GM23338 (cell line): Measurements from ENCODE around the gene IGFBP5. TPM values are rescaled to one million over a fixed set of nuclear protein-coding genes. Genes with fewer than 3 reads are reported as not detected.

Source experiments
- ATAC-seq: fragments of 200-7000 bp; cut with Tn5 transposase; 3 replicates; pipeline ENCODE4 v1.9.1; 2020
- DNase-seq: peaks from one replicate; pipeline ENCODE4 v3.0.0-alpha.2; 2015; ENCODE audit warnings: low spot score
- H2AFZ ChIP-seq: fragments of 200-600 bp; sonication (generic); 2 replicates; pipeline ENCODE4 v1.8.0; 2016; ENCODE audit warnings: antibody characterized with exemption, mild to moderate bottlenecking, moderate library complexity
- H3F3A ChIP-seq: fragments of 200-600 bp; sonication (generic); replicated peaks from 2 replicates; pipeline ENCODE4 v1.8.0; 2017; ENCODE audit warnings: antibody characterized with exemption, mixed run types, low read depth
- H3K27ac ChIP-seq: fragments of 200-600 bp; sonication (generic); 2 replicates; pipeline ENCODE4 v1.6.1; 2016; ENCODE audit warnings: low read depth
- H3K27me3 ChIP-seq: fragments of 200-600 bp; sonication (generic); 2 replicates; pipeline ENCODE4 v1.8.0; 2016; ENCODE audit warnings: mild to moderate bottlenecking, mixed run types, moderate library complexity; ENCODE audit not compliant: insufficient read depth
- H3K36me3 ChIP-seq: fragments of 200-600 bp; sonication (generic); 2 replicates; pipeline ENCODE4 v1.8.0; 2016; ENCODE audit warnings: mild to moderate bottlenecking; ENCODE audit not compliant: insufficient read depth
- H3K4me1 ChIP-seq: fragments of 200-600 bp; sonication (generic); 2 replicates; pipeline ENCODE4 v1.8.0; 2016; ENCODE audit warnings: mild to moderate bottlenecking, moderate library complexity; ENCODE audit not compliant: insufficient read depth
- H3K4me2 ChIP-seq: fragments of 200-600 bp; sonication (generic); 2 replicates; pipeline ENCODE4 v1.7.1; 2017; ENCODE audit warnings: mixed run types
- H3K4me3 ChIP-seq: fragments of 200-600 bp; sonication (generic); 2 replicates; pipeline ENCODE4 v1.6.1; 2016; ENCODE audit warnings: mixed run types
- H3K79me2 ChIP-seq: fragments of 200-600 bp; sonication (generic); replicated peaks from 2 replicates; pipeline ENCODE4 v1.8.0; 2017; ENCODE audit warnings: mild to moderate bottlenecking; ENCODE audit not compliant: insufficient read depth
- H3K9me2 ChIP-seq: fragments of 200-600 bp; sonication (generic); 2 replicates; pipeline ENCODE4 v1.8.0; 2017; ENCODE audit not compliant: insufficient read depth
- H4K20me1 ChIP-seq: fragments of 200-600 bp; sonication (generic); replicated peaks from 2 replicates; pipeline ENCODE4 v1.8.0; 2017; ENCODE audit warnings: mild to moderate bottlenecking; ENCODE audit not compliant: insufficient read depth
- H3K27ac Mint-ChIP-seq: 2 replicates; pipeline ENCODE4 v1.8.0; 2020; ENCODE audit warnings: inconsistent platforms, mild to moderate bottlenecking, moderate library complexity, mixed read lengths
- H3K27me3 Mint-ChIP-seq: 3 replicates; pipeline ENCODE4 v1.8.0; 2022; ENCODE audit warnings: low read depth, mild to moderate bottlenecking, moderate library complexity, mixed read lengths, inconsistent platforms; ENCODE audit not compliant: insufficient read depth, poor library complexity
- H3K36me3 Mint-ChIP-seq: 3 replicates; pipeline ENCODE4 v1.8.0; 2021; ENCODE audit warnings: low read depth, mild to moderate bottlenecking, inconsistent platforms, moderate library complexity, mixed read lengths
- H3K4me1 Mint-ChIP-seq: 3 replicates; pipeline ENCODE4 v1.8.0; 2020; ENCODE audit warnings: mild to moderate bottlenecking, inconsistent platforms, mixed read lengths
- H3K4me3 Mint-ChIP-seq: 3 replicates; pipeline ENCODE4 v1.8.0; 2021; ENCODE audit warnings: moderate library complexity, mild to moderate bottlenecking, inconsistent platforms, mixed read lengths
- H3K9me3 Mint-ChIP-seq: 3 replicates; pipeline ENCODE4 v1.8.0; 2020; ENCODE audit warnings: moderate library complexity, mild to moderate bottlenecking, inconsistent platforms, mixed read lengths
- CREB1 ChIP-seq: fragments of 250-450 bp; sonication (Bioruptor Pico); IDR thresholded peaks from 2 replicates; pipeline ENCODE4 v1.5.0; 2020; ENCODE audit warnings: low read depth, mild to moderate bottlenecking, moderate library complexity
- CTCF ChIP-seq, 2 experiments: fragments of 200-600 bp in 1 of 2; sonication (generic) in 1 of 2; conservative IDR thresholded peaks; 2 replicates each; pipeline versions ENCODE4 v1.5.1 to v1.6.1; 2016 to 2017; ENCODE audit warnings: antibody characterized with exemption in 2 of 2, low read depth in 2 of 2, mild to moderate bottlenecking in 2 of 2, moderate library complexity in 1 of 2
- ETS1 ChIP-seq: IDR thresholded peaks from 2 replicates; pipeline ENCODE4 v1.6.1; 2016; ENCODE audit warnings: antibody characterized with exemption
- EZH2 ChIP-seq: fragments of 200-600 bp; sonication (generic); IDR thresholded peaks from one replicate; pipeline ENCODE4 v1.8.0; 2017; ENCODE audit warnings: antibody characterized with exemption, mild to moderate bottlenecking, low read depth; ENCODE audit not compliant: unreplicated experiment
- EZH2phosphoT487 ChIP-seq: fragments of 200-600 bp; sonication (generic); IDR thresholded peaks from one replicate; pipeline ENCODE4 v1.8.1; 2018; ENCODE audit warnings: antibody characterized with exemption; ENCODE audit not compliant: unreplicated experiment
- NANOG ChIP-seq: IDR thresholded peaks from 2 replicates; pipeline ENCODE4 v1.6.1; 2016; ENCODE audit warnings: antibody characterized with exemption, borderline replicate concordance
- REST ChIP-seq: IDR thresholded peaks from one replicate; pipeline ENCODE4 v1.6.1; 2018; ENCODE audit warnings: antibody characterized with exemption; ENCODE audit not compliant: unreplicated experiment
- STAT1 ChIP-seq: IDR thresholded peaks from one replicate; pipeline ENCODE4 v1.6.1; 2016; ENCODE audit warnings: antibody characterized with exemption; ENCODE audit not compliant: unreplicated experiment
- ZNF114 ChIP-seq: fragments of 250-450 bp; sonication (Bioruptor Pico); IDR thresholded peaks from 2 replicates; pipeline ENCODE4 v1.5.0; 2020; ENCODE audit warnings: mild to moderate bottlenecking, moderate library complexity
- polyA plus RNA-seq: library from polyadenylated mRNA; unstranded; fragments of >200 nt; fragmentation: Nextera tagmentation; extraction: Ambion mirVana; gene quantifications from 2 replicates; pipeline ENCODE4 v1.2.1, GENCODE V29; 2016
- total RNA-seq: library from RNA; depleted of rRNA; stranded (reverse); fragments of >200 nt; shearing (Covaris generic); gene quantifications from 2 replicates; pipeline ENCODE4 v1.2.3, GENCODE V29; 2014

IGFBP5 gene
- total and polyA plus RNA-seq, 2 experiments from 2014 or later = 0.70 to 2.5 TPM

GRCh38 chr2:216673609-216674008 lies 21.7 kb downstream of the IGFBP5 start:
- no peaks in the 10 kb centered on the region; the same call in 1 of the 2 replicates for H4K20me1 ChIP-seq
- ATAC-seq = no peak
- Mint-ChIP-seq H3K4me3 (no peak overlapping the region), H3K36me3 (no peaks in the 10 kb centered on the region), H3K9me3 (no peaks in the 10 kb centered on the region), H3K27me3 (peaks cover 12% of the 10 kb centered on the region), H3K4me1 (peaks cover 4% of the 10 kb centered on the region), H3K27ac (no peak overlapping the region)
- H3K79me2 ChIP-seq = no peaks in the 10 kb centered on the region
- no peaks in the 10 kb centered on the region for H3F3A ChIP-seq
- no peaks in the 10 kb centered on the region for H3K9me2 ChIP-seq
- no peak overlapping the region for H3K4me3 ChIP-seq
- no peaks in the 10 kb centered on the region for H3K4me1 ChIP-seq
- no peak overlapping the region for H3K27ac ChIP-seq
- H3K4me2 ChIP-seq = no peak overlapping the region
- DNase-seq = no peak
- no peaks in the 10 kb centered on the region for H3K36me3 ChIP-seq
- TF ChIP-seq ETS1 (no peak), EZH2phosphoT487 (no peak), NANOG (no peak), STAT1 (no peak), ZNF114 (CRISPR knock-in tag) (no peak), CTCF (conservative IDR thresholded peaks at IDR 0.05; ENCODE audit: low read depth in 2 of 2) (no peak), REST (no peak)
- no peaks in the 10 kb centered on the region for H3K27me3 ChIP-seq
- H2AFZ ChIP-seq = no peak overlapping the region

GRCh38 chr2:216673021-216673420 lies 22.3 kb downstream of the IGFBP5 start:
- H3K27me3 Mint-ChIP-seq = peaks cover 11% of the 10 kb centered on the region
- no peak for TF ChIP-seq CREB1 (CRISPR knock-in tag)
- TF ChIP-seq EZH2phosphoT487 = no peak
- TF ChIP-seq ZNF114 (CRISPR knock-in tag) = no peak
- no peak for TF ChIP-seq NANOG
- no peak for TF ChIP-seq ETS1
- no peak for TF ChIP-seq STAT1
- TF ChIP-seq REST = no peak
- no peak for TF ChIP-seq CTCF (conservative IDR thresholded peaks at IDR 0.05; ENCODE audit: low read depth in 2 of 2)
- TF ChIP-seq EZH2 = no peak

More at GRCh38 chr2:216673021-216673420, 22.3 kb downstream of the IGFBP5 start:
- no peaks in the 10 kb centered on the region for H3K36me3 ChIP-seq
- ATAC-seq (no peak), DNase-seq (no peak)
- no peaks in the 10 kb centered on the region for H3F3A ChIP-seq
- H3K27me3 ChIP-seq = no peaks in the 10 kb centered on the region
- no peaks in the 10 kb centered on the region for H3K9me2 ChIP-seq
- H3K4me1 Mint-ChIP-seq = peaks cover 3% of the 10 kb centered on the region; the same call in 1 of the 3 replicates
- H4K20me1 ChIP-seq = no peaks in the 10 kb centered on the region; the same call in 1 of the 2 replicates
- no peak overlapping the region for H3K4me3 ChIP-seq
- H3K4me2 ChIP-seq = no peak overlapping the region
- no peaks in the 10 kb centered on the region for H3K4me1 ChIP-seq
- no peaks in the 10 kb centered on the region for H3K79me2 ChIP-seq
- no peak overlapping the region for H3K27ac ChIP-seq
- H3K27ac Mint-ChIP-seq = no peak overlapping the region
- no peaks in the 10 kb centered on the region for H3K9me3 Mint-ChIP-seq
- no peak overlapping the region for H3K4me3 Mint-ChIP-seq
- H3K36me3 Mint-ChIP-seq = no peaks in the 10 kb centered on the region
- H2AFZ ChIP-seq = no peak overlapping the region
